Lower leg skin (tissue), 4 donors: ENCODE results near the gene TRIM9. TPM values are rescaled to one million over a fixed set of nuclear protein-coding genes. Genes with fewer than 3 reads are reported as not detected.

Source experiments
- DNase-seq, 2 donors: peaks; one replicate each; pipeline ENCODE4 v3.0.0-alpha.2; 2019; ENCODE audit warnings: low spot score in 2 of 2
- H3K4me3 ChIP-seq: fragments of 200-600 bp; sonication (generic); 2 replicates; pipeline ENCODE4 v1.5.1; 2017; ENCODE audit warnings: mild to moderate bottlenecking, low read depth; ENCODE audit not compliant: poor library complexity, severe bottlenecking
- POLR2A ChIP-seq, 2 donors: fragments of 450-650 bp; IDR thresholded peaks; one replicate each; pipeline ENCODE4 v1.6.1; 2016 to 2017; ENCODE audit warnings: antibody characterized with exemption in 2 of 2, mild to moderate bottlenecking in 1 of 2, moderate library complexity in 1 of 2
- WGBS, 2 donors: methylation state at CpG; one replicate each; pipeline ENCODE4 v1.1.5; 2018; 5-methylcytosine and 5-hydroxymethylcytosine counted together
- intact Hi-C: fragments of 100-400 bp; cut with DNase I; formaldehyde crosslinking; loops from one replicate; pipeline ENCODE4 v1.15.0; 2023; ENCODE audit warnings: low total_unique reads
- total RNA-seq, 4 donors: library from RNA; depleted of rRNA; stranded (reverse); fragments of >200 nt; gene quantifications; one replicate each; pipeline ENCODE4 v1.1.0, GENCODE V29; 2016
- TF ChIP-seq, protein P1 (sequence below), 3 donors: fragments of 450-650 bp; IDR thresholded peaks; one replicate each; pipeline ENCODE4 v1.5.1; 2016; ENCODE audit warnings: antibody characterized with exemption in 3 of 3, mild to moderate bottlenecking in 3 of 3, moderate library complexity in 2 of 3

TRIM9 gene
- total RNA-seq, 4 donors from 2014 or later = 0.76 to 3.0 (median 1.4) TPM

DNA sequence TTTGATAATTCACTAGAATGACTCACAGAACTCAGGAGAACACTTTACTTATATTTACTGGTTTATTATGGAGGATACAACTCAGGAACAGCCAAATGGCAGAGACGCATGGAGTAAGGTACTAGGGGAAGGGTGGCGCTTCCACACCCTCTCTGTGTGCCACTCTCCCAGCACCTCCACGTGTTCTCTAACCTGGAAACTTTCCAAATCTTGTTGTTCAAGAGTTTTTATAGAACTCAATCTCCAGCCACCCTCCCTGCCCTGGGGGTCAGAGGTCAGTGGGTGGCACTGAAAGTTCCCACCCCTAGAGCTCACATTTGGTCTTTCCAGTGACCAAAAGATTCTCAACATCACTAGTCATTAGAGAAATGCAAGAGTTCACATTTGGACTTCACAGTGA, 13.2 kb downstream of the TRIM9 start:
- no peak overlapping the region for H3K4me3 ChIP-seq
- no peak for TF ChIP-seq POLR2A (IDR thresholded peaks at IDR 0.05)
- TF ChIP-seq, protein P1, sequence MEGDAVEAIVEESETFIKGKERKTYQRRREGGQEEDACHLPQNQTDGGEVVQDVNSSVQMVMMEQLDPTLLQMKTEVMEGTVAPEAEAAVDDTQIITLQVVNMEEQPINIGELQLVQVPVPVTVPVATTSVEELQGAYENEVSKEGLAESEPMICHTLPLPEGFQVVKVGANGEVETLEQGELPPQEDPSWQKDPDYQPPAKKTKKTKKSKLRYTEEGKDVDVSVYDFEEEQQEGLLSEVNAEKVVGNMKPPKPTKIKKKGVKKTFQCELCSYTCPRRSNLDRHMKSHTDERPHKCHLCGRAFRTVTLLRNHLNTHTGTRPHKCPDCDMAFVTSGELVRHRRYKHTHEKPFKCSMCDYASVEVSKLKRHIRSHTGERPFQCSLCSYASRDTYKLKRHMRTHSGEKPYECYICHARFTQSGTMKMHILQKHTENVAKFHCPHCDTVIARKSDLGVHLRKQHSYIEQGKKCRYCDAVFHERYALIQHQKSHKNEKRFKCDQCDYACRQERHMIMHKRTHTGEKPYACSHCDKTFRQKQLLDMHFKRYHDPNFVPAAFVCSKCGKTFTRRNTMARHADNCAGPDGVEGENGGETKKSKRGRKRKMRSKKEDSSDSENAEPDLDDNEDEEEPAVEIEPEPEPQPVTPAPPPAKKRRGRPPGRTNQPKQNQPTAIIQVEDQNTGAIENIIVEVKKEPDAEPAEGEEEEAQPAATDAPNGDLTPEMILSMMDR (IDR thresholded peaks at IDR 0.05) = no peak
- 67 to 69% methylated on average over 3 of the region's 3 CpGs for WGBS, 2 donors
- no peak for DNase-seq
- intact Hi-C loops = no loop called here

DNA sequence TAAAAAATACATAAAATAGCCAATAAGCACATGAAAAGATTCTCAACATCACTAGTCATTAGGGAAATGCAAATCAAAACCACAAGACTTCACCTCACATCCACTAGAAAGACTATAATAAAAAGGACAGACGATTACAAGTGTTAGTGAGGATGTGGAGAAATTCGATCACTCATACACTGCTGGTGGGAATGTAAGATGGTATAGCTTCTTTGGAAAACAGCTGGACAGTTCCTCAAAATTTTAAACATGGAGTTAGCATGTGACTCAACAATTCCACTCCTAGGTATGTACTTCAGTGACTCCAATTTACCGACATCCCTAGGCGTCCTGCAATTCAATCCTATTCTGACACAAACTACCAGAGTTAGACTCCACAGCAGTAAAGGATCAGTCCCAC, 13.7 kb downstream of the TRIM9 start:
- no peak for TF ChIP-seq POLR2A (IDR thresholded peaks at IDR 0.05)
- TF ChIP-seq, protein P1 (IDR thresholded peaks at IDR 0.05) = no peak
- DNase-seq = no peak
- intact Hi-C loops = no loop called here
- WGBS, 2 donors = 84 to 92% methylated on average over 4 of the region's 4 CpGs
- H3K4me3 ChIP-seq = no peak overlapping the region

DNA sequence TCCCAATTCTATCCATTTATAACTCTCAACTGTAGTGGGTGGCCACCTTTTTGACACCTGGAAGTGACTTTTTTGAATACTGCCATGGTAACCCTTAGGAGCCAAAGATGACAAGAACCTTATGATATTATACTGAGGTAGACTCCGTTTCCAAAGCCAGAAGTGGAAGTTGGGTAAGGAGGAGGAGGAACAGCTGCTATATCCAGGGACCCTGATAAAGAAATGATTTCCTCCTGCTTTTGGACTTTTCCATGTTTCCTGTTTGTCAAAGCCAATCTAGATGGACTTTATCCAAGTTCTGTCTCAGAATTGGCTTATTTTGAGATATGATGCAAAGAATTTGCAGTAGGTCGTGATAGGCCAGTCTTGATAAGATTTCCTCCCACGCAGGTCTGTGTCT, 14.3 kb downstream of the TRIM9 start:
- TF ChIP-seq, protein P1 (IDR thresholded peaks at IDR 0.05) = no peak
- no peak for TF ChIP-seq POLR2A (IDR thresholded peaks at IDR 0.05)
- 64 to 69% methylated on average over 3 of the region's 3 CpGs for WGBS, 2 donors
- DNase-seq = no peak
- intact Hi-C loops = no loop called here
- no peak overlapping the region for H3K4me3 ChIP-seq

DNA sequence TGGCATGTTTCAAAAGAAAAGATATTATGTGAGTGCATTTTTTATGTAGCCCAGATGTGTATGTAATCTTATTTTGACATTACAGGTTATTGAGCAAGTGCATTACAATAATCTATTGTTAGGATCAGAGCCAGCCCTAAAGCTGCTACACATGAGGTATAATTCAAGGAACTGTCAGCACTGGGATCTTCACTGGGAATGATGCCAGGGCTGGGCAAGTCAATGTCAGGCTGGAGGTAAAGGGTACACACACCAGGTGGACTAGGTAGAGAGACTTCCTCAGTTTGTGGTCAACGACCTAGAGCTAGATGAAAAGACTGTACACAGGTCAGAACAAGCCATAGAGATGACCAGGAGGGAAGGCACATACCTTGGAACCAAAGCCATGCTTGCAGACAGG, 15.4 kb downstream of the TRIM9 start:
- no peak for DNase-seq
- intact Hi-C loops = no loop called here
- TF ChIP-seq POLR2A (IDR thresholded peaks at IDR 0.05) = no peak
- TF ChIP-seq, protein P1 (IDR thresholded peaks at IDR 0.05) = no peak
- 26 to 33% methylated on average over 1 of the region's 1 CpG for WGBS, 2 donors
- no peak overlapping the region for H3K4me3 ChIP-seq

DNA sequence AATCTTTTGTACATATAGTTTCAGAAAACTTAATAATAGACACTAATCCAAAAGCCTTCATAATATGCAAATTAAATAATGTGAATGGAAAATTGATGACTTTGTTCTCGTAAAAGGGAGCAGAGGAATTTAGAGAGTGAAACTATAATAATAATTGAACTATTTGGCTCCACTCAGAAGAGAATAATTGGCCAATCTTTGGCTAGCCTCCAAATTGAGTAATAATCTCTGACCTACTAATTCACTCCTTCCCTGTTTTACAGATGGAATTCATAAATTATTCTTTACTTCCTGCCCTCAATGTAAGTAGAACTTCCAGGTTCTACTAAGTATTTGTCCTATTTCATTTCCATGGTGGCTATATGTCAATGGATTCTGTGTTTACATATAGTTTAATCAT, 15.8 kb downstream of the TRIM9 start:
- TF ChIP-seq, protein P1 (IDR thresholded peaks at IDR 0.05) = no peak
- TF ChIP-seq POLR2A (IDR thresholded peaks at IDR 0.05) = no peak
- DNase-seq = no peak
- intact Hi-C loops = no loop called here
- 20 to 30% methylated on average over 1 of the region's 1 CpG for WGBS, 2 donors
- no peak overlapping the region for H3K4me3 ChIP-seq

DNA sequence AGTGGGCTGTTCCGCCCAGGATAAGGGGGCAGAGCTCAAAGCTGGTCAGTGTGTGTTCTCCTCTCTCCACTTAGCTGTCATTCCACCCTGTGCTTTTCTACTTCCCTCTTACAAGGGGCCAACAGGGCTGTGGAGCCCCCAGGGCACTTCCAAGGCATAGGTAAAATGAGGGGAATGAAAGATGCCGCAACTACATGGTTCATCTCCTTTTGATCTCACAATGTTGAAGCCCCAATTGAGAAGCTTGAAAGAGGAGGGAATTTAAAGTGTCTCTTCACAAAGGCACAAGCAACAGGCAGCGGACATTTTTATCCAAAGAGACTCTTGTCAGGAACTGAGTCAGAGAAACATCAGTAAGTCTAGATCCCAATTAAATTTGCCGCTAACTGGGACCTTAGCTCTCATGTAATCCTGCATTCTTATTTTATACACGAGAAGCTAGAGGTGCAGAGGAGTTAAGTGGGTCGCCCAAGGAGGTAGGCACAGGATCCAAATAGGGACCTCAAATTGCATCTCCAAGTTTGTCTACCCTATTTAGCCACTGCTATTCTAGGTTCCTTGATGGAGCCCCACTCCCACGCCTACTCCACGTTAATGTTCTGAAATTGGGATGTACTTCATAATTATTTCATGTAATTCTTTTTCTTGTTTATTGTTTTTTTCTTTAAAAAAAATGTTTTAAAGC, 20.1 kb downstream of the TRIM9 start:
- WGBS, 2 donors = 93 to 96% methylated on average over 8 of the region's 8 CpGs
- no peak for TF ChIP-seq POLR2A (IDR thresholded peaks at IDR 0.05)
- TF ChIP-seq, protein P1 (IDR thresholded peaks at IDR 0.05) = no peak
- H3K4me3 ChIP-seq = no peak overlapping the region
- intact Hi-C loops = no loop called here
- DNase-seq = no peak
